Right ventricle myocardium superior (tissue), 1 donor: ENCODE data around the gene NGEF. TPM values are rescaled to one million over a fixed set of nuclear protein-coding genes. Genes with fewer than 3 reads are reported as not detected.

ENCODE experiments used
- ATAC-seq: fragments of 200-7000 bp; cut with Tn5 transposase; one replicate; pipeline ENCODE4 v1.9.1; 2020; ENCODE audit warnings: mild to moderate bottlenecking; ENCODE audit not compliant: poor library complexity
- DNase-seq: peaks from one replicate; pipeline ENCODE4 v3.0.0-alpha.2; 2020
- intact Hi-C: fragments of 100-400 bp; cut with DNase I; formaldehyde crosslinking; loops from one replicate; pipeline ENCODE4 v1.11.2; 2022
- total RNA-seq: library from RNA; stranded (reverse); fragmentation: NEBNext Ultra II Directional; extraction: Animal tissue kit (Norgen Biotek cat#: 25700); gene quantifications from one replicate; pipeline ENCODE4 v1.2.1, GENCODE V29; 2021
- donor health status: DM: no; HTN: yes; CAD: no; lungs with severe emphysema.

NGEF gene
- total RNA-seq, 1 donor from 2014 or later: not detected

GRCh38 chr2:233009661-233010060 lies 3.4 kb downstream of the NGEF start:
- no peak for ATAC-seq
- intact Hi-C loops: no loop called here
- DNase-seq: no peak

- intact Hi-C loops: no loop called here
- no peak for ATAC-seq
- no peak for DNase-seq
Measured at GRCh38 chr2:233007739-233008138, 5.3 kb downstream of the NGEF start.

- DNase-seq (no peak), ATAC-seq (no peak)
- intact Hi-C loops: no loop called here
Measured at GRCh38 chr2:233007270-233007669, 5.8 kb downstream of the NGEF start.

GRCh38 chr2:233006648-233007047 lies 6.4 kb downstream of the NGEF start:
- ATAC-seq (no peak), DNase-seq (no peak)
- intact Hi-C loops: no loop called here

GRCh38 chr2:233005096-233005495 lies 8.0 kb downstream of the NGEF start:
- intact Hi-C loops: no loop called here
- ATAC-seq (no peak), DNase-seq (no peak)

GRCh38 chr2:233003658-233004555 lies 9.1 kb downstream of the NGEF start:
- ATAC-seq (no peak), DNase-seq (no peak)
- intact Hi-C loops: no loop called here

- DNase-seq (no peak), ATAC-seq (no peak)
- intact Hi-C loops: no loop called here
Measured at GRCh38 chr2:233002829-233003657, 10.0 kb downstream of the NGEF start.

GRCh38 chr2:233000886-233001750 lies 11.9 kb downstream of the NGEF start:
- ATAC-seq (no peak), DNase-seq (no peak)
- intact Hi-C loops: no loop called here

- intact Hi-C loops: no loop called here
- ATAC-seq: no peak
- no peak for DNase-seq
Measured at GRCh38 chr2:232999354-232999753, 13.7 kb downstream of the NGEF start.

GRCh38 chr2:232998666-232998985 lies 14.4 kb downstream of the NGEF start:
- ATAC-seq: no peak
- intact Hi-C loops: no loop called here
- DNase-seq: no peak

- intact Hi-C loops: no loop called here
- DNase-seq: no peak
- no peak for ATAC-seq
Measured at GRCh38 chr2:232997749-232998665, 15.0 kb downstream of the NGEF start.

GRCh38 chr2:232994446-232994845 lies 18.6 kb downstream of the NGEF start:
- no peak for ATAC-seq
- intact Hi-C loops: no loop called here

GRCh38 chr2:232993231-232993821 lies 19.7 kb downstream of the NGEF start:
- DNase-seq: no peak
- intact Hi-C loops: no loop called here
- no peak for ATAC-seq

More at GRCh38 chr2:232994446-232994845, 18.6 kb downstream of the NGEF start:
- no peak for DNase-seq

GRCh38 chr2:232986155-232986554 lies 26.9 kb downstream of the NGEF start:
- ATAC-seq (no peak), DNase-seq (no peak)
- intact Hi-C loops: no loop called here

- ATAC-seq (no peak), DNase-seq (no peak)
- intact Hi-C loops: no loop called here
Measured at GRCh38 chr2:232984451-232985207, 28.4 kb downstream of the NGEF start.

GRCh38 chr2:232983669-232984140 lies 29.4 kb downstream of the NGEF start:
- intact Hi-C loops: no loop called here
- no peak for ATAC-seq
- no peak for DNase-seq
